Spinal cord (tissue), 10 donors: Measurements from ENCODE around the gene RHOT1. TPM values are rescaled to one million over a fixed set of nuclear protein-coding genes. Genes with fewer than 3 reads are reported as not detected.
A peak's percentile ranks its signal among the peaks of the same experiment; 100 is the strongest.
"Not testable (repeated sequence)": the region's sequence is repeated elsewhere in the genome, so short reads cannot be mapped to it uniquely, and the experiment has no call there.

ENCODE experiments used
- DNase-seq, 6 donors: peaks; one replicate each; pipeline versions ENCODE4 v3.0.0 to v3.0.0-alpha.2; 2013 to 2015; ENCODE audit warnings: low spot score in 6 of 6, low read depth in 4 of 6
- H3K27ac ChIP-seq: one replicate; pipeline ENCODE4 v1.5.1; 2013; ENCODE audit warnings: low read depth, low read length, control low read depth
- H3K27me3 ChIP-seq: one replicate; pipeline ENCODE4 v1.6.1; 2013; ENCODE audit warnings: low read length; ENCODE audit not compliant: control insufficient read depth, insufficient read depth
- H3K36me3 ChIP-seq: one replicate; pipeline ENCODE4 v1.6.1; 2013; ENCODE audit warnings: low read length; ENCODE audit not compliant: control insufficient read depth, insufficient read depth
- H3K4me1 ChIP-seq: one replicate; pipeline ENCODE4 v1.6.1; 2013; ENCODE audit warnings: low read length; ENCODE audit not compliant: control insufficient read depth, insufficient read depth
- H3K4me3 ChIP-seq: one replicate; pipeline ENCODE4 v1.5.1; 2013; ENCODE audit warnings: low read depth, low read length, control low read depth
- H3K9me3 ChIP-seq: one replicate; pipeline ENCODE4 v1.6.1; 2013; ENCODE audit warnings: low read length; ENCODE audit not compliant: control insufficient read depth, insufficient read depth
- WGBS: methylation state at CpG from one replicate; pipeline ENCODE4 v1.1.5; 2013; ENCODE audit warnings: missing lambda C conversion rate; ENCODE audit not compliant: insufficient coverage; 5-methylcytosine and 5-hydroxymethylcytosine counted together
- polyA plus RNA-seq, 2 donors: library from polyadenylated mRNA; unstranded; fragments of 120-200 nt; gene quantifications; one replicate each; pipeline ENCODE4 v1.2.1, GENCODE V29; 2013; ENCODE audit not compliant: insufficient read length in 2 of 2
- total RNA-seq, 2 donors: library from RNA; depleted of rRNA in 1 of 2; stranded (reverse); fragments of 120-200 nt in 1 of 2; fragments of >200 nt in 1 of 2; gene quantifications; one replicate each; pipeline versions ENCODE4 v1.2.3 to v1.2.4, GENCODE V29; 2013 to 2014
- donor health status: healthy.

The RHOT1 gene
- total and polyA plus RNA-seq, 4 donors: 53.0 to 114 (median 62.1) TPM

DNA sequence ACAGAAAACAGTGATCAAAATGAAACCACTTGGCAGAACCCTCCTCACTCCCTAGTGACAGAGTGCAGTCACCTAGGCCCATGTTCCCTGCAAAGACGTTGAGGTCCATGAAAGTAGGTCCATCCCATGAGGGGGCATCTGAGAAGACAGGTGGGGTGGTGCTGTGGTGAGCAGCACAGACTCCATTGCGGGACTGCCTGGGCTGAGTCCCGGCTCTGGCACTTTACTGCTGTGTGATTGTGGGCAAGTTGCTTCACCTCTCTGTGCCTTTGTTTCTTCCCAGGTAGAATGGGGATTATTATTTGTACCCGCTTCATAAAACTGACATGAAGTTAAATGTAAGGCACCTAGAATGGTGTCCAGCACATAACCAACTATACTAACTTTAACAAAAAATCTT lies 23.5 kb upstream of the RHOT1 start:
- Histone ChIP-seq H3K4me1 (peaks cover 8% of the 10 kb centered on the region), H3K4me3 (no peak overlapping the region), H3K36me3 (no peaks in the 10 kb centered on the region), H3K9me3 (no peaks in the 10 kb centered on the region), H3K27me3 (no peaks in the 10 kb centered on the region), H3K27ac (no peak overlapping the region)
- WGBS: 100% methylated on average over 2 of the region's 4 CpGs
- no peak for DNase-seq

DNA sequence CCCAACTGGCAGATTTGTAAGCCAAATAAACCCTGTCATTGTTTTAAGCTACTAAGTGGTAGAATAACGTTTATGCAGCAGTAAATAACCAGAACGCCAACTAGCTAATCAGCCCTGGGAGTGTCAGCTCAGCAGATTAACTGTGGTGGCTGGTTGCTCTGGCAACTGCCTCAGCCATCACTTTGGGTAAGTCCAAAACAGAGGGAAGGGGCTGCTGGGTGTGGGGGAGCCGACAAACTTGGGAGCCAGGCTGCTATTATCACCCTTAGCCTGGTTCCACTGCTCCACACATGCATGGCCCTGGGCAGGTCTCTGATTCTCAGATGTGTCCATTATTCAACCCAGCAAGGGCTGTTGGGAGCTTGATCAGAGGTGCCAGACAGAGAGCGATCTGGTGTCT lies 22.2 kb upstream of the RHOT1 start:
- Histone ChIP-seq H3K4me3 (no peak overlapping the region), H3K4me1 (peaks cover 8% of the 10 kb centered on the region), H3K36me3 (no peaks in the 10 kb centered on the region), H3K27ac (no peak overlapping the region), H3K9me3 (no peaks in the 10 kb centered on the region), H3K27me3 (no peaks in the 10 kb centered on the region)
- DNase-seq: peak in 2 of 6 donors; percentile 61 to 64
- 32% methylated on average over 3 of the region's 4 CpGs for whole genome bisulfite sequencing

DNA sequence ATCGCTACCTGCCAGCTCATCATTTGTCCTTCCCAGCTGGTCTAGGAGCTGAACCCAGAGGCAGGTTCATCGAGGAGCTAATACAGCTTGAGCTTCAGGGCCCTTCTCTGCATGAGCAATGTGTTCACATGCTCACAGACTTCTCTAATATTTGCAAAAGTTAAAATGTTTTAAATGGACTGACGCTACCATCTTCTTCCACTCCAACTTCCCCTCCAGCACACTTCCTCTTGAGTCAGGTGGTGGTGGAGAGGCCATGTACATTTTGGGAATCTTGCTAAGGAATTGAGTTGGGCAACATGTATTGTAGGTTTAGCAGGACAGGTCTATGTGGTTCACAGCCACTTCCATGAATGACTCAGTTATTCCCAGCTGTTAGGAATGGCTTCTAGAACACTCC lies 21.6 kb upstream of the RHOT1 start:
- Histone ChIP-seq H3K27ac (no peak overlapping the region), H3K27me3 (no peaks in the 10 kb centered on the region), H3K36me3 (no peaks in the 10 kb centered on the region), H3K9me3 (no peaks in the 10 kb centered on the region), H3K4me3 (no peak overlapping the region), H3K4me1 (peaks cover 8% of the 10 kb centered on the region)
- 78% methylated on average over 1 of the region's 3 CpGs for WGBS
- DNase-seq: no peak

DNA sequence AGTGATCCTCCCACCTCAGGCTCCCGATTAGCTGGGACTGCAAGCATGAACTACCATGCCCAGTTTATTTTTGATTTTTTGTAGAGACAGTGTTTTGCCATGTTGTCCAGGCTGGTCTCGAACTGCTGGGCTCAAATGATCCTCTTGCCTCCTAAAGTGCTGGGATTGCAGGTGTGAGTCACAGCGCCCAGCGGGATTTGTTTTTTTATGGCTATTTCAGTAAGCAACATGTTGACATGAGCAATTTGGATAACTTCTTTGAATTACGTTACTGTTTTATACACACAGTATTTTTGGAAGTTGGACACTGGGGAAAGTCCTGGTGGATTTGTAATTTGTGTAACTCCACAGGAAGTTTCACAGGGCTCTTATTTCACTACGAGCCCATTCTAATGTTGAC lies 18.5 kb upstream of the RHOT1 start:
- H3K4me3 ChIP-seq: no peak overlapping the region
- WGBS: 80% methylated on average over 3 of the region's 6 CpGs
- H3K27me3 ChIP-seq: no peaks in the 10 kb centered on the region
- DNase-seq: peak in 1 of 6 donors; percentile 18
- H3K36me3 ChIP-seq: no peaks in the 10 kb centered on the region
- no peaks in the 10 kb centered on the region for H3K9me3 ChIP-seq
- no peak overlapping the region for H3K27ac ChIP-seq
- H3K4me1 ChIP-seq: peaks cover 12% of the 10 kb centered on the region

DNA sequence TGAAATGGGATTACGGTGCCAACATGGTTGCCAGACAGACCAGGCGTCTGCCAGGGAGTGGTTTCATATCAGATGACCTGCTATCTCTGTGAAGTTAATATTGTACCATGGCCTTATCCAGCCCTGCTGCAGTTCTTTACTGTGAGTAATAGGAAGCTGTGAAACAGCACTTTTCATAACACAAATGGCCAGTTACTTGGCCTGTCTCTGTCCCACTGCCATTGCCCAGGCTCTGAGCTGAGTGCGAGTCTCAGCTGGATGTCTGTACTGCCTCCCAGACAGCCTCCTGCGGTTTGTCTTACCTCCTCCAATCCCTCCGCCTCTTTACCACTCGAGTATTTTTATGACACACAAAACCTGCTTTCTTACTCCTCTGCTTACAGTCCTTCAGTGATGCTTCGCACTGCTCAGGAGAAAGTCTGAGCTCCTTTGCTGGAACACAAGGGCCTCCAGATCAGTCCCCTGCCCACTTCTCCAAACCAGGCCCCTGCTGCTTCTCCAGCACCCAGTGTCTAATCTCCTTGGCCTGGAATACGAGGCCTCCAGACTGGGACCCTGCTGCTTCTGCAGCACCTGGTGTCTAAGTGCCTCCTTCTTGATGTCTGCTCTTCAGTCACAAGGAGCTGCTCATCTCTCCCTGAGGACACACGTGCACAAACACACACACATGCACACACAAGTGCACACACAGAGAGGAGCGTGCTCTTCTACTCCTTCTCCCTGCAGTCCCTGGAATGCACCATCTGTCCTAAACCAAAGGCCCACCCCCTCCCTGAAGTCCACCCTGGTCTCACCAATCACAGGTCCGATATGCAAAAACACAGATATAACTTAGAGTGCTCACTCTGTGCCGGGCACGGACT lies 17.1 kb upstream of the RHOT1 start:
- no peak overlapping the region for H3K27ac ChIP-seq
- DNase-seq: no peak
- 81% methylated on average over 10 of the region's 13 CpGs for WGBS
- no peaks in the 10 kb centered on the region for H3K36me3 ChIP-seq
- no peak overlapping the region for H3K4me3 ChIP-seq
- H3K9me3 ChIP-seq: no peaks in the 10 kb centered on the region
- no peaks in the 10 kb centered on the region for H3K27me3 ChIP-seq
- peaks cover 7% of the 10 kb centered on the region for H3K4me1 ChIP-seq

DNA sequence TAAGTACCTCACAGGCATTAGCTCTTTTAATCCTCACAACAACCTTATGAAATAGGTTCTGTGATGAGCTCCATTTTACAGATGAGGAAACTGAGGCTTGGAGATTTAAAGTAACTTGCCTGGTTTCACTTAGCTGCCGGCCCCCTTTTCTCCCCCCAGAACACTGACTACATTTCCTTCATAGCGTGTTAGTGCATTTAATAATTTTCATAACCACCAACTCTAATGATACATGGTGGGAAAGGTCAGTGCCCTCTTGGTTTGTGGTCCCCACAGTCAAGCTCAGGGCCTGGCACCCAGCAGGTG lies 16.5 kb upstream of the RHOT1 start:
- H3K27ac ChIP-seq: no peak overlapping the region
- WGBS: no CpG with 5 or more reads among the region's 2 CpGs

DNA sequence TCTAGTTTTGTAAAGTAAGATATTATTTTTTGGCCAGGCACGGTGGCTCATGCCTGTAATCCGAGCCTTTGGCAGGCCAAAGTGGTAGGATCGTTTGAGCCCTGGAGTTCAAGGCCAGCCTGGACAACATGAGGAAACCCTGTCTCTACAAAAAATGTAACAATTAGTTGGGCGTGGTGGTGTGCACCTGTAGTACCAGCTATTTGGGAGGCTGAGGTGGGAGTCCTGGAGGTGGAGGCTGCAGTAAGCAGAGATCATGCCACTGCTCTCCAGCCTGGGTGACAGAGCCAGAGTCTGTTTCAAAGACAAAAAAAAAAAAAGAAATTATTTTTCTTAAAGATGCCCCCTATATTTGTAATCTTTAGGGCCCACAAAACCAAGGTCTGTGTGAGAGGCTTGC lies 16.0 kb upstream of the RHOT1 start:
- Histone ChIP-seq H3K9me3 (no peaks in the 10 kb centered on the region), H3K36me3 (no peaks in the 10 kb centered on the region), H3K27ac (no peak overlapping the region), H3K27me3 (no peaks in the 10 kb centered on the region), H3K4me3 (no peak overlapping the region), H3K4me1 (peaks cover 4% of the 10 kb centered on the region)
- DNase-seq: no peak
- WGBS: 75% methylated on average over 4 of the region's 4 CpGs

More for the DNA sequence above, 16.5 kb upstream of the RHOT1 start:
- Histone ChIP-seq H3K27me3 (no peaks in the 10 kb centered on the region), H3K9me3 (no peaks in the 10 kb centered on the region), H3K4me3 (no peak overlapping the region), H3K36me3 (no peaks in the 10 kb centered on the region), H3K4me1 (peaks cover 4% of the 10 kb centered on the region)
- DNase-seq: no peak

DNA sequence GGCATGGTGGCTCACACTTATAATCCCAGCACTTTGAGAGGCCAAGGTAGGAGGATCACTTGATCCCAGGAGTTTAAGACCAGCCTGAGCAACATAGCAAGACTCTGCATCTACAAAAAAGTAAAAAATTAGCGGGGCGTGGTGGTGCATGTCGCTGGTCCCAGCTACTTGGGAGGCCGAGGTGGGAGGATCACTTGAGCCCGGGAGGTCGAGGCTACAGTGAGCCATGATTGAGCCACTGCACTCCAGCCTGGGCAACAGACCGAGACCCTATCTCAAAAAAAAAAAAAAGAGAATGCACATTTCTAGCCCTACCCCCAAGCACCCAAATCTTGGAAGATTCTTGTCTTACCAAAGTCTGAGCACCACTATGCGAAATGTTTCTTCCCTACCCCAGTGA lies 15.6 kb upstream of the RHOT1 start:
- no peaks in the 10 kb centered on the region for H3K36me3 ChIP-seq
- peak overlapping the region; percentile 85 for H3K4me3 ChIP-seq
- peaks cover 4% of the 10 kb centered on the region for H3K4me1 ChIP-seq
- peak overlapping the region; percentile 87 for H3K27ac ChIP-seq
- no peak for DNase-seq
- 91% methylated on average over 5 of the region's 8 CpGs for WGBS
- H3K27me3 ChIP-seq: no peaks in the 10 kb centered on the region
- no peaks in the 10 kb centered on the region for H3K9me3 ChIP-seq

DNA sequence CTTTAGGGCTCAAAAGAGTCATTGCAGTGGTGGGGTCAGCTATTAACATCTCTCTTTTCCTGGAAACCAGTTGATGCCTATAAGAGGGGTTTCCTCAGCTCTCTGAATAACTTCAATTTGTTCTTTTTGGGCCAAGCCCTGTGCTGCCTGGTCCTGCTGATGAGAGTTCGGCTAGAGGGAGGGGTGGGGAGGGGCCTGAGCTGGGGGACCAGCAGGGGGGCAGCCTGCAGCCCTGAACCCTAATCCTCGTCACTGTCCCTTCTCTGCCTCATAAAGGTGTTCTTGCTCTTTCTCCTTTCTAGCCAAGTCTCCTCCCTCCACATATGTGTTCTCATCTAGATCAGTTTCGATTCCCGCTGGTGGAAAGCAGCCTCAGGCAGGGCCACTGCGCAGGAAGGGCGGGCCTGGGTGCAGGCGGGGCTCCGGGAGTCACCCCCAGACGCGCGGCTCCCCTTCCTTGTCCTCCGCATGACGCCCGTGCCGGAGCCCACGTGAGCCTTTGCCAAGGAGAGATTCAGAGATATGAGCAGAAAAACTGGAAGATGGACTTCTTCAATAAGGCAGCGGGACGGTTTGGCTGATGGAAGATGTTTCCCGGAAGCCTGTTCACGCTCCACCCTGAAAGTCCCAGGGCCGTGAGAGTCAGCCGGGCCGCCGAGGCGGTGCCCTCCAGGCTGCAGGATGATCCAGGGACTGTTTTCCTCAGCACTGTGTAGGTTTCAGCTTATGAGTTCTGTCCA lies 15.0 kb upstream of the RHOT1 start:
- peak in 4 of 6 donors; percentile 54 to 87 (median 70) for DNase-seq
- Histone ChIP-seq H3K27ac (peak overlapping the region; percentile 87), H3K4me3 (peak overlapping the region; percentile 85), H3K4me1 (peaks cover 4% of the 10 kb centered on the region), H3K27me3 (no peaks in the 10 kb centered on the region), H3K36me3 (no peaks in the 10 kb centered on the region), H3K9me3 (no peaks in the 10 kb centered on the region)
- WGBS: 0% methylated on average over 24 of the region's 25 CpGs

DNA sequence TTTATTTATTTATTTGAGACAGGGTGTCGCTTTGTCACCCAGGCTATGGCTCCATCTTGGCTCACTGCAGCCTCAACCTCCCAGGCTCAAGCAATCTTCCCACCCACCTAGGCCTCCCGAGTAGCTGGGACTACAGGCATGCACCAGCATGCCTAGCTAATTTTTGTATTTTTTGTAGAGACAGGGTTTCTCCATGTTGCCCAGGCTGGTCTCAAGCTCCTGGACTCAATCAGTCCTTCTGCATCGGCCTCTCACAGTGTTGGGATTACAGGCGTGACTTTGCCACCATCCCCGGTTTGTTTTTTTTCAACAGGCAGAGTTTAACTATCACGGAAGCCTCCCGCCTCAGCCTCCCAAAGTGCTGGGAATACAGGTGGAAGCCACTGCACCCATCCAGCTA lies 13.8 kb upstream of the RHOT1 start:
- H3K4me1 ChIP-seq, H3K9me3 ChIP-seq, DNase-seq, H3K27ac ChIP-seq, H3K36me3 ChIP-seq, H3K27me3 ChIP-seq, H3K4me3 ChIP-seq: not testable (repeated sequence)
- WGBS: 59% methylated on average over 4 of the region's 7 CpGs
